Common myeloid progenitor, CD34-positive (primary cell): ENCODE results near the gene LOX.

ENCODE experiments used
- CTCF ChIA-PET: fragments of 350-600 bp; sonication (Branson Sonifier 250); formaldehyde crosslinking; loops from one replicate; lab custom pipeline; 2021; ENCODE audit warnings: antibody characterized with exemption; lab: Charles Lee
- POLR2A ChIA-PET: fragments of 350-600 bp; sonication (Branson Sonifier 250); formaldehyde crosslinking; loops from one replicate; lab custom pipeline; 2021; ENCODE audit warnings: antibody characterized with exemption; lab: Charles Lee
- DNase-seq, 3 donors: peaks; one replicate each; pipeline versions ENCODE4 v3.0.0 to v3.0.0-alpha.2; 2013
- H3K27ac ChIP-seq, 2 experiments: 1 replicate in 1 of 2; 2 replicates in 1 of 2; pipeline ENCODE4 v1.7.0; 2013; ENCODE audit warnings: inconsistent platforms in 2 of 2, low read length in 2 of 2, mild to moderate bottlenecking in 2 of 2, low read depth in 1 of 2, moderate library complexity in 1 of 2; ENCODE audit not compliant: severe bottlenecking in 2 of 2, insufficient read depth in 1 of 2, poor library complexity in 1 of 2
- H3K27me3 ChIP-seq, 5 experiments: replicated peaks in 2 of 5; 1 replicate in 3 of 5; 2 replicates in 2 of 5; pipeline versions ENCODE4 v1.6.1 to v1.7.0; 2013; ENCODE audit warnings: low read length in 4 of 5, mild to moderate bottlenecking in 2 of 5, moderate library complexity in 2 of 5, inconsistent platforms in 1 of 5; ENCODE audit not compliant: insufficient read depth in 5 of 5, control insufficient read depth in 4 of 5
- H3K36me3 ChIP-seq, 4 experiments: 1 replicate in 2 of 4; 2 replicates in 2 of 4; pipeline versions ENCODE4 v1.6.1 to v1.7.0; 2013; ENCODE audit warnings: low read length in 3 of 4, control low read depth in 1 of 4, mild to moderate bottlenecking in 1 of 4; ENCODE audit not compliant: control insufficient read depth in 4 of 4, insufficient read depth in 4 of 4
- H3K4me1 ChIP-seq, 4 experiments: 1 replicate in 3 of 4; 2 replicates in 1 of 4; pipeline versions ENCODE4 v1.6.1 to v1.7.1; 2013; ENCODE audit warnings: low read length in 3 of 4, mild to moderate bottlenecking in 3 of 4, control low read depth in 1 of 4, inconsistent platforms in 1 of 4, moderate library complexity in 1 of 4; ENCODE audit not compliant: control insufficient read depth in 4 of 4, insufficient read depth in 4 of 4; ENCODE audit errors: control extremely low read depth in 1 of 4
- H3K4me3 ChIP-seq, 7 experiments: 1 replicate in 4 of 7; 2 replicates in 3 of 7; pipeline versions ENCODE4 v1.5.1 to v1.7.0; 2013; ENCODE audit warnings: mild to moderate bottlenecking in 7 of 7, low read length in 6 of 7, moderate library complexity in 6 of 7, inconsistent platforms in 2 of 7, low read depth in 2 of 7, control low read depth in 1 of 7; ENCODE audit not compliant: insufficient read depth in 4 of 7, control insufficient read depth in 1 of 7; ENCODE audit errors: extremely low read depth in 1 of 7
- H3K9me3 ChIP-seq, 5 experiments: 1 replicate in 4 of 5; 2 replicates in 1 of 5; pipeline versions ENCODE4 v1.6.1 to v1.7.1; 2013; ENCODE audit warnings: low read length in 4 of 5, mild to moderate bottlenecking in 2 of 5, inconsistent platforms in 1 of 5, low read depth in 1 of 5, moderate library complexity in 1 of 5; ENCODE audit not compliant: control insufficient read depth in 4 of 5, insufficient read depth in 2 of 5; ENCODE audit errors: control extremely low read depth in 1 of 5
- WGBS: methylation state at CpG from one replicate; pipeline ENCODE4 v1.1.5; 2013; ENCODE audit not compliant: insufficient coverage; 5-methylcytosine and 5-hydroxymethylcytosine counted together

LOX gene

DNA sequence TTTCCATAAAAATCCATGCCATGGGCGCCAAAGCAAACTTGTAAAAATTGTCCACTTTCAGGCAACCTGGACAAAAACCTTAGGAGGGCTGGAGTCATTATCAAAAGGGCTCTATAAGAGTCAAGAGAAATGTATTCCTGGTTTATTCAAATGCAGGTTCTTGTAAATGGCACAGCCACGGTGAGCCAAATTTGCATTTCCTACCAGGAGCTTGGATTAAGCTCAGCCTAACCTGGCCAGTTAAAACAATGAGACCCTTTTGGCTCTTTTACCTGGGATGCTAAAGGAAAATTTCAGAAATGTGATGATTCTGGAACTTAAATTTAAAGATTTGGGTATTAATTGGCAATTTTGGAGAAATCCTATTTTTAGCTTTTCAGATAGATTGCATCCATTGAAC, 42.4 kb upstream of the LOX start:
- no peaks in the 10 kb centered on the region for H3K9me3 ChIP-seq
- no peak for DNase-seq
- no peaks in the 10 kb centered on the region for H3K27me3 ChIP-seq
- ChIA-PET POLR2A (no interaction called here), CTCF (interaction anchor here (1.1 kb wide), 1 partner anchor 15 kb away, joined by 3 read pairs; no protein-coding TSS in a partner anchor)
- H3K27ac ChIP-seq = no peak overlapping the region
- no peaks in the 10 kb centered on the region for H3K36me3 ChIP-seq
- H3K4me1 ChIP-seq = peaks cover under 1 to 14% (median 4%) of the 10 kb centered on the region in 4 experiments
- H3K4me3 ChIP-seq = no peak overlapping the region
- 97% methylated on average over 2 of the region's 2 CpGs for WGBS

DNA sequence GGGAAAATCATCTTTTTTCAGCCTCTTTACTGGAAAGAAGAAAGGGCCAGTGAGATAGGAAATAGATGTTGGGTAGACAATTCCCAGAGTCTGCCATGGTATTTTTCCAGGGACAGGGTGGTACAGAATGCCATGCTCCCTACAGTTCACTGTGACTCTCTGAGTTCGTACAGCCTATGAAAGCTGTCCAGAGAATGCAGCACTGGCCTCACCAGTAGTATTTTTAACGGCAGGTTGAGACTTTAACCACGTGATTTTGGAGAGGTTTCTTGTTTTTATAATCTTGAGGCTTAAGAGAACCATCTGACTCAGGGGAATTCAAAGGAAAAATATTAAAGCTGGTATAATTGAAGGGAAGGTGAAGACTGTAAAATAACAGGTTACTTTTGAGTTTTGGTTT, 41.1 kb upstream of the LOX start:
- Histone ChIP-seq H3K4me3 (no peak overlapping the region), H3K27ac (no peak overlapping the region), H3K4me1 (peaks cover 0 to 5% (median 2%) of the 10 kb centered on the region in 4 experiments), H3K9me3 (no peaks in the 10 kb centered on the region), H3K27me3 (no peaks in the 10 kb centered on the region), H3K36me3 (no peaks in the 10 kb centered on the region)
- CTCF ChIA-PET = no interaction called here
- no peak for DNase-seq
- WGBS = 96% methylated on average over 3 of the region's 3 CpGs
- POLR2A ChIA-PET = no interaction called here

- DNase-seq = no peak
- H3K27ac ChIP-seq = no peak overlapping the region
- POLR2A ChIA-PET = no interaction called here
- H3K4me3 ChIP-seq = no peak overlapping the region
- no peaks in the 10 kb centered on the region for H3K36me3 ChIP-seq
- no peaks in the 10 kb centered on the region for H3K9me3 ChIP-seq
- H3K4me1 ChIP-seq = peaks cover 0 to 10% (median 4%) of the 10 kb centered on the region in 4 experiments
- no peaks in the 10 kb centered on the region for H3K27me3 ChIP-seq
- CTCF ChIA-PET = interaction anchor here (1.0 kb wide), 1 partner anchor 8 kb away, joined by 3 read pairs; no protein-coding TSS in a partner anchor
- WGBS = no CpG with 5 or more reads among the region's 1 CpG
Measured at GRCh38 chr5:122118356-122118948, 40.4 kb upstream of the LOX start.

DNA sequence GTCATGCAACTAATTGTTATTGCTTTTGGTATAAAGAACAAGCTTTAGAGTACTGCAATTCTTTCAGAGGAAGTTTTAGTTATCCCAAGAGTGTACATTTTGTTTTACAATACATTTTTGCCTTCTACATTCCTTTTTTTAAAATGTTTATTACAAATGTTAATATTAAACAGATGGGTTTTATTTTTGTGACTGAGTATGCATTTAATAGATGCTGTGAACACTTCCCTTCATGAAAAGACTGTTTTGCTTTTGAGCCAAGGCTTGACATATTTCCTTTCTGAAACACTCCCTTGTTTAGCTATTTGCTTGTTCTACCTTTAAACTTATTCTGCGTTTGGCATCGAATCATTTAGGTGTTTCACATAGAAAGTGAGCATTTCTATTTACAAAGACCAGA, 36.4 kb upstream of the LOX start:
- 94% methylated on average over 2 of the region's 2 CpGs for WGBS
- Histone ChIP-seq H3K4me3 (no peak overlapping the region), H3K27me3 (no peaks in the 10 kb centered on the region), H3K4me1 (peaks cover 4 to 19% (median 11%) of the 10 kb centered on the region in 4 experiments), H3K9me3 (no peaks in the 10 kb centered on the region), H3K27ac (no peak overlapping the region), H3K36me3 (no peaks in the 10 kb centered on the region)
- CTCF ChIA-PET = no interaction called here
- POLR2A ChIA-PET = no interaction called here
- DNase-seq = no peak

DNA sequence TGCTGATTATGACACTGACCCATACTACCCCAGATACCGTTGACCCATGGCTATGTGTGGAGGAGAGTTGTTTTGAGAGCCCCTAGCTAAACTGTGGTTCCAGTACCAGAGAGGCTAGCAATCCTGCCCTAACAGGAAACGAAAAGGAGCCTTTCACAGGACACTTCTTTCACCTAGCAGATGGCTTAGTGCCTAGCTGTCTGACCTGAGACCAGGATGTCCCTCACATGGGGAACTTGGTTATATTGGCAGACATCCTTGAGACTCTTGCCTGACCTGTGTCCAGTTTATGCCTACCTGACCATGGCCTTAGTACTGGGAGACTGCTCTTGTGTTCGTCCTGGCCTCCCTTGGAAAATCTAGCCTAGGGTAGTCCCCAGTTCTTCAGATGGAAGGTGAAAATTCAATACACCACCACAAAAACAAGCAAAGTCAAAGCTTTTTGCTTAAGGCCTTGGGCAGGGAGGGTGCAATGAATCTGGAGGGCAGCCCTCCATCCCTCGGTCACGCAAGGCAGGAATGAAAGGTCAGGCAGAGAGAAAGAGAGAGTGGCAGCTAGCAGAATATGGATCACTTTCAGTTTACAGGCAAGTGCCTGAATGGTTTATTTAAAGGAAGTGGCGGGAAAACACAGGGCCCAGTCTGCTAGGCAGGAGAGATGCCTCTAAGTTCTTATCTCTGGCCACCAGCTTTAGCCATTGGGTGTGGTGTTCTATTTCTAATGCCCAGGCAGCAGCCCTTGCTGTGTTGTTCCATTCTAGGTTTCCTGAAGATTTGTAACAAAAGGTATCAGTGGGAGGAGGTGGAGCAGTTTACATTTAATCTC, 34.9 kb upstream of the LOX start:
- no peaks in the 10 kb centered on the region for H3K36me3 ChIP-seq
- CTCF ChIA-PET = interaction anchor here (0.7 to 1.6 kb wide), 4 partner anchors 9 to 147 kb away, joined by 3 to 4 read pairs (median 3); no protein-coding TSS in a partner anchor
- H3K27ac ChIP-seq = peak overlapping the region in 1 of 2 experiments; percentile 69
- no peaks in the 10 kb centered on the region for H3K27me3 ChIP-seq
- POLR2A ChIA-PET = no interaction called here
- H3K9me3 ChIP-seq = no peaks in the 10 kb centered on the region
- H3K4me1 ChIP-seq = peaks cover 4 to 19% (median 11%) of the 10 kb centered on the region in 4 experiments
- H3K4me3 ChIP-seq = peak overlapping the region in 3 of 7 experiments; percentile 11 to 52 (median 33)
- WGBS = 68% methylated on average over 4 of the region's 6 CpGs
- DNase-seq = peak; percentile 40 to 79 (median 59)

DNA sequence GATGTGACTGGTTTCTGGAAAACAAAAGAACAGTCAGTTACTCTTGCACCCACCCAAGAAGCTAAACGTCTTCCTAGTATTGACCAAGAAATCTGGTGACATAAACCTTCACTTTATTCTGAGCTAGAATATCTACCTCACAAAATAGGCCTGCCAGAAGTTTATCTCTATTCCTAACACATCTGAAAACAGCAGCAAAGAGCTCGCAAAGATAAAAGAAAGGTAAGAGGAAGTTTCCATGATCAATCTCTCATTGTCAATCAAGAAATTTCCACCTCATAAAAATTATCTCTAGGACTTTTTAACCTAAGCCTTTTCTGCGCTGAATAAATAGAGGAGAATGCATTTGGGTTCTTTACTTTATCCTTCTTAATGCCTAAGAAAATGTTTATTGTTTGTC, 34.0 kb upstream of the LOX start:
- Histone ChIP-seq H3K27me3 (no peaks in the 10 kb centered on the region), H3K4me1 (peaks cover 4 to 19% (median 11%) of the 10 kb centered on the region in 4 experiments), H3K9me3 (no peaks in the 10 kb centered on the region), H3K36me3 (no peaks in the 10 kb centered on the region), H3K27ac (no peak overlapping the region), H3K4me3 (no peak overlapping the region)
- DNase-seq = no peak
- POLR2A ChIA-PET = no interaction called here
- CTCF ChIA-PET = interaction anchor here (0.7 to 2.7 kb wide), 3 partner anchors 9 to 147 kb away, joined by 3 to 15 read pairs (median 3); no protein-coding TSS in a partner anchor
- no CpG with 5 or more reads among the region's 3 CpGs for WGBS

DNA sequence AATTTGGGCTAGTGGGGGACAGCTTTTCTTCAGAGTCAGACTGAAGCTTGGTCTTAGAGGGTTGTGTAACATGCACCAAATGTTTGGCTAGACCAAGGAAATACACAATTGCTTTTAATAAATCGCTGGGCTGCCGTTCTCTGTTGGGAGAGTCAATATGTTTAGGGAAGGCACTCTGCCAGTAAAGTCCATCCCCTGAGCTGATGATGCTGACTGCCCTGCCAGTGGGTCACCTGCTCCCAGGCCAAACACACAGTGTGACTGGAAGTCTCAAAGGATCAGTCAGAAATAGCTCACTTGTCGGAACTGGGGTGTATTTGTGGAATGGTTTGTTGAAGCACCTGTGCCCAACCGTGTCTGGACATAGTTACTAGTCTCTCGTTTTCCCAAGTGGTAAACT, 33.4 kb upstream of the LOX start:
- no peaks in the 10 kb centered on the region for H3K27me3 ChIP-seq
- WGBS = 94% methylated on average over 5 of the region's 5 CpGs
- DNase-seq = no peak
- ChIA-PET CTCF (interaction anchor here (1.0 to 2.7 kb wide), 3 partner anchors 9 to 146 kb away, joined by 3 to 15 read pairs (median 4); no protein-coding TSS in a partner anchor), POLR2A (no interaction called here)
- peaks cover 4 to 17% (median 11%) of the 10 kb centered on the region in 4 experiments for H3K4me1 ChIP-seq
- no peaks in the 10 kb centered on the region for H3K9me3 ChIP-seq
- H3K4me3 ChIP-seq = no peak overlapping the region
- no peak overlapping the region for H3K27ac ChIP-seq
- no peaks in the 10 kb centered on the region for H3K36me3 ChIP-seq
